NCI-H524 (cell line): ENCODE measurements around the gene STEAP3.
A peak's percentile ranks its signal among the peaks of the same experiment; 100 is the strongest.

Experiments
- DNase-seq, 2 experiments: peaks; one replicate each; lab custom pipeline; 2025; lab: John Stamatoyannopoulos, UW

Gene STEAP3

GRCh38 chr2:119198240-119198840, 25.3 kb upstream of the STEAP3 start:
- DNase-seq = no peak

DNA sequence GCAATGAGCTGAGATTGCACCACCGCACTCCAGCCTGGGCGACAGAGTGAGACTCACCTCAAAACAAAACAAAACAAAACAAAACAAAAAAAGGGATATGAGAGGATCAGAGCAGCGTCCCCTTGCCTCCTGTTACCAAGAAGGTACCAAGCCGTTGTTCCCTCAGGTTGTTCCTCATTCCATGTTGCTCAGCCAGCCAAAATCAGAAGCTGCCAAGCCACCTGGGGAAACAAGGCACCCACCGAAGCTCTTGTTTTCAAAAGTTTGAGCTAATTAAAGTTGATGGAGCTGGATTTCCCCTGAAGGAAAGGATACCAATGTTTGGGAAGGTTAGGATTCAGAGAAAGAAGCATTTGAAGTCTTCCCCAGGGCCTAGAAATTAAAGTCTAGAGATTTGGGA, 21.8 kb upstream of the STEAP3 start:
- DNase-seq = no peak

- DNase-seq = no peak
Observed at GRCh38 chr2:119202610-119203310, 20.9 kb upstream of the STEAP3 start.

DNA sequence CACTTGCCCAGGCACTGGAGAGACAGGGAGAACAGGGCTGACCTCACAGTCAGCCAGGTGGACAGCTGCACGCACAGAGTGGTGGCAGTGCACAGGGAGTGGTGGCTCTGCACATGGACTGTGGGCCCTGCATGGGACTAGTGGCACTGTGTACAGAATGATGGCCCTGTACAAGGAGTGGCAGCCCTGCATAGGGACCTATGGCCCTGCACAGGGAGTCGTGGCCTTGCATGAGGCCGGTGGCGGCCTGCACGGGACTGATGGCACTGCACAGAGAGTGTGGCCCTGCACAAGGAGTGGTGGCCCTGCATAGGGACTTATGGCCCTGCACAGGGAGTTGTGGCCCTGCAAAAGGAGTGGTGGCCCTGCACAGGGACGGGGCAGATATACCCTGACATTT, 19.1 kb upstream of the STEAP3 start:
- DNase-seq = no peak

DNA sequence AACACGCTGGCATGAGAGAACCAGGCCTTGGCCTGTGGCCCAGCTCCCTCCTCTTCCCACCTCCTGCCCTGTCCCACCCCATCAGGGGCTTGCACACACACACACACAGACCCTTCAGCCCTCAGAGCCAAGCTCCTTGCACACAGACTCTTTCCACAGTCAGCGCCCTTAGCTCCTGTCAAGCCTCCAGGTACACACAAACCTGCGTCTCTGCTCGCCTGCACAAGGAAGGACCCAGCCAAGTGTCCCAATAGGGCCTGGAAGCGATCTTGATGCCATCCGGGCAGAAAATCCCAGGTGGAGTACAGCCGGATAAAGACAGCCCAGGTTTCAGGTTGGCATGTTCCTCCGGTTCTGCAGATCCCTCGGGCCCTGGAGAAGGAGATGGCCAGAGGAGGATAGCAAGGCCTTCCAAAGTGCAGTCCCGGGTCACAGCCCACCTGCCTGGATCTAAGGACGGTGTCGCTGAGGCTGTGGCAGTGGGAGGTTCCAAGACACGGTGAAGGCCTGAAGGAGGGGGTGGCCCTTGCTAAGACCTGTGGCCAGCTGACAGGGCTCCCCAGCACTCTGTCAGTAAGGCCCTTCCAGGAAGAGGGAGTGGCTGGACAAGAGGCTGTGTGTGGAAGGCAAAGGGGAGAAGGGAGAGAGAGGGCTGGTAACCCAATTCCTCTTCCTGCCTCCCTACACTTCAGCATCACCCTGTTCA, 18.5 kb upstream of the STEAP3 start:
- no peak for DNase-seq

GRCh38 chr2:119206201-119206600, 17.4 kb upstream of the STEAP3 start:
- no peak for DNase-seq

DNA sequence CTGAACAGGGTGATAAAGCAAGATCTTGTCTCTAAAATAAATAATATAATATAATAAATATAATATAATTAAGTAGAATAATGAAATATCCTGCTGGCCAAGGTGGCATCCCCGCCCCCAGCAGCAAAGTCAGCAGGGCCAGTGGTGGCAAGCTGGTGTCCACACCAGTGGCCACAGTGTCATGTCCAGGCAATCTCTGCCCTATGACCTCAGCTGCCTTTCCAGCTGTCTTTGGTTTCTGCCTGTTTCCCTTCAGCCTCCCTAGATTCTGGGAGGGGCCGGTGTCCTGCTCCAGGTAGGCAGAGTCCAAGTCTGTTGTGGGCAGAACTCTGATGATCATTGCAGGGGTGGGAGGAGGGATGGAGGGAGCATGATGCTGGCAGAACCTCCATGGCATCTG, 16.2 kb upstream of the STEAP3 start:
- no peak for DNase-seq

DNA sequence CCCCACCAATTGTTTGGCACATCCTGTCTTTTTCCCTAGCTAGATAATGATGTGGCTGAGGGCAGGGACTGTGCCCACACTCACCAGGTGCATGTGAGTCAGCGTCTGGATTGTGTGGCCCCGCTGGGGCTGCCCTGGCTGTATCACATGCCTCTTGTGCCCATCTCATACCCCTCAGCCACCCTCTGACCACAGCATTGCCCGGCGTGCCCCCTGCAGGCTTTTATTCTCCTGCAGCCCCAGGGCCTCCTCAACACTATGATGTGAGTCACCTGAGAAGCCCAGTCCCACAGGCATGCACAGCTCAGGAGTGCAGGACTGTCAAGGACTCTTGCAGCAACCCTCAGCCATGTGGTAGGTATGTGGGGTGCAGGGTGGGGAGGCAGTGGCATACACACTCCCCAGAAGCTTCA, 14.8 kb upstream of the STEAP3 start:
- no peak for DNase-seq

DNA sequence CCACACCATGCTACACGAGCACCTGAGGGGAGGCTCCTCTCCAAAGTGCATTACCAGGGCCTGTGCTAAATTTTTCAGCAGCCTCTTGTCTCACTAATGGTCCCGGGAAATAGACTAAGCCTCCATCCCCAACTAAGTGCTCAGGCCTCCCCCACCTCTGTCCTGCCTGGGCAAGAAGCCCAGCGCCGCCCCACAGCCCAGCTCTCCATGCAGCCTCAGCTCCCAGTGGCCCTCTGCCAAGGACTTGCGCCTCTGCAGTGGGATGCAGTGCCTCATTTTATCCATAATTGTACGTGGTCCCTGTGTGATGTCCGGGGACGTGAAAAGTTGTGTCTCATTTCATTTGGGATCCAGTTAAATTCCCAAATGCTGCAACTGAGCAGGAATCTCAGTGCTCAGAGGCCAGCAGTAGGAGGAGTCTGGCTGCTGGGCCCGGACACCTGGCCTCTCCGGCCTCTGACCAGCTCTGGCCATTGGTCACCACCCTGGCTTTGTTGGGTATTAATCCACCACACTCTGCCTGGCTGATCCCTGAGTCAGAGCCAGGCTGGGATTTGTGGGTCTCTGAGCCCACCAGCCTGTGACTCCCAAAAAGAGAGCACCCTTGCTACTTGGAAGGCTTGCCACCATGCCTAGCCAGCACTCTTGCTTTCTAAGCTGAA, 11.4 kb upstream of the STEAP3 start:
- DNase-seq = no peak

DNA sequence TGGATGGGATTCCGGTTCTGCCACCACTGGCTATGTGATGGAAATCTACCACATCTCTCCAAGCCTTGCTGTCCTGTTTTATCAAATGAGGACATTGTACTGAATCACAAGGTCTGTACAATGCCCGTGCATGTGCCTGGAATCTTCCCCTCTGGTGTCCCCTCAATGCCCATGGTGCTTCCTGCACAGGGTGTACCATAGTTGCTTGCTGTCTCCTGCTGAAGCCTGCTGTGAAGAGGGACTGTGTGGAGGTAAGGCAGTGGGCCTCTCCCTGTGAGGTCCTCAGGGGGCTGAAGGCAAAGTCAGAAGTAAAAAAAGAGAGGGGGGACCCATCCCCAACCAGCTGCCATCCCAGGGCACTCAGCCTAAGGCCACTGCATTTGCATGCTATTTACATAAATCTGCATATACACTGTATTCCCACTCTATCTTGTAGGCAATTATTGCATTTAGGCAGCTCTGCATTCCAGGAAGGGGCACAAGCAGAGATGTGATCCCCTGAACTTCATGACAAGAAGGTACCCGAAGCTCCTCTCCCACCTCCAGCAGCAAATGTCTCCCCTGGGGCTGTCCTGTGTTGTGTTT, 9.1 kb upstream of the STEAP3 start:
- no peak for DNase-seq

GRCh38 chr2:119216994-119217393, 6.6 kb upstream of the STEAP3 start:
- no peak for DNase-seq

- DNase-seq = peak; percentile 94 to 98
Observed at GRCh38 chr2:119218478-119219064, 5.1 kb upstream of the STEAP3 start.

DNA sequence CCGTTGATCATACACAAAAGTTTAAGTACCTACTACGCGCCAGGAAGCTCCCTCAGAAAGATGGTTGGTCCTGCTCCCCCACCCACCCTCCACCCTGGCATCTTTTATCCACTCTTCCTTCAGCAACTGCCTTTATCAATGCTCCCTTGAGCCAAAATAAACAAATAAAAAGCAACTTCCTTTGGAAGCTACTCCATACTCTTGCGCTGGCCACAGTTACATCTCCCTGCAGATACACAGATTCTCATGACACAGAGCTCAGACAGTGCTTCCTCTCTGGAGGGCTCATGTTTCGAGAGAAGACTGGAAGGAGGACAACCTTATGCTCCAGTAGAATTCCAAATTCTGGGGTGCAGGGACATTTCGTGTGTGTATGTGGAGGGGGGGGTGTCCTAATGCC, 3.8 kb upstream of the STEAP3 start:
- DNase-seq = no peak

GRCh38 chr2:119220720-119221301, 2.8 kb upstream of the STEAP3 start:
- no peak for DNase-seq

DNA sequence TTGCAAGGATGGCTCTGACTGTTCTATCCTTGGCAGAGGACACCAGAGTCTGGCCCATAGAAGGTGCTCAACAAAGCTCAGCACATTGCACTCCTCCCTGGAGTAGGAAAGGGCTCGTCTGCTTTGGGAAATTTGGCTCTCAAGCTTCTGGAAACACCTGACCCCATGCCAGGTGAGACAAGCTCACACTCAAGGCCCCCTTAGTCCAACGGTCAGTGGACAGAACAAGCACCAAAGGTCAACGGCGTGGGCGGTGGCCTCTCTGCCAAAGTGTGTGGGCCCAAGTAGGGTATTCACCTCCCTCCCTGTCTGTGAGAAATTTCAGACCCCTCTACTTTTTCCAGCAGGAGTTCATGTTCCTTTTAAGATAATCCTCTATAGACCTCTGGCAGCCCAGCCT, 2.0 kb upstream of the STEAP3 start:
- DNase-seq = no peak

GRCh38 chr2:119222213-119222612, 1.4 kb upstream of the STEAP3 start:
- no peak for DNase-seq

- DNase-seq = no peak
Observed at GRCh38 chr2:119222863-119223520, 642 bp upstream of the STEAP3 start.

DNA sequence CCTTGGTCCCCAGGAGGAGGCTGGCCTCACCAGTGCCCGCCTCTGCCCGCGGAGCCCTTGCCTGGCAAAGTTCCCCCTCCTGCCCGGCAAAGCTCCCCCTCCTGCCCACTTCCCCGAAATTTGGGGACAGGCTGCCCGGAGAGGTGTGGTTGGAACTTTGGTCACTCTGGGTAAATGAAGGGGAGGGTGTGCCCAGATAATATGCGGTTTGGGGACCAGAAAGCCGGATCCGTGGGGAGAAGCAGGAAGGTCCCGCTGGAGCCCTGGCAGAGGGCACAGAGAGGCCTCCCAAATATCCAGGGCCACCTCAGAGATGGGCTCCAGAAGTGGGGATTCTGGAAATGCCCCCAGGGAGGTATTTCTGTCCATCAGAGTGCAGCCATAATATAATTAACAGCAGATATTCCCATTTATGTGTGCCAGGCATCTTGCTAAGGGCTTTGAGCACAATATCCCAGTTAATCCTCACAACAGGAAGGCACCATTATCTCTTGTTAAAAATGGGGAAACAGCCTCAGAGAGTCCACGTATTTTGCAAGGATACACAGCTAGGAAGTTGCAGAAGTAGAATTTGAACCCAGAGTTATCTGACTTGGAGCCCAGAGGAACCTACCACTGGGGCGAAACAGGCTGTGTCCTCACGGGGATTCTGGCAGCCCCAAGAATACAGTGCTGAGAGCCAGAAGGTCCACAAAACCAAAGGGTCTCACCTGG, 914 bp downstream of the STEAP3 start:
- no peak for DNase-seq

DNA sequence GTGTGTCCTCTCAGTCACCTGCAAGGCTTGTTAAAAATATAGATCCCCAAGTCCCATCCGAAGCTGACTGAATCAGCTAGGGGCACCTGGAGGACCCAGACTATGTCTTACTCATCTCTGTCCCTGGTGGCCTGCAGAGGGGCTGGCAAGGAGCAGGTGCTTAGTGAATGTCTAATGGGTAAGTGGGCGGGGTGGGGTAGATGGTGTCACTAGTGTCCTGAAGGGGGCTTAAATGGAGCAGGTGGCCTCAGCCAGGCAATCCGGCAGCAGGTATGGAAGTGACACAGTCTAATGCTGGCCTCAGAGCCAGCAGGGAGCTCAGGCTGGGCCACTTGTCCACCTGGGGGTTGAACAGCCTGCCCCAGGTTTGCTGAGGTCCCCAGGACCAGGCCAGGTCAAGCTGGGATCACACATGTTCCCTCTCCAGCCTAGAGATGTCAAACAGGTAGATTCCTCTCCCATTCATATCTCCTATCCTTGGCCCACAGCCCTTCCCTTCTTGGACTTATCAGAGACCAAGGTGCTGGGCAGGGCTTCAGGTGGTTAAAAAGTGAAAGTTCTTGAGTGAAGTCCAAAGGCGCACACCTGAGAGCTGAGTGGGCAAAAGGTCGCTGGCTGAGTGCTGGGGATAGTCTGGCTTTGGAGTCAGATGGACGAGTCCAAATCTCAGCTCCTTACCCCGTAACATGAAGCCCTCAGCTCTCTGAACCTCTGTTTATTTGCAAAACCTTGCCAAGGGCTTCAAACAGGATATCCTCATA, 1.7 kb downstream of the STEAP3 start:
- peak in 1 of 2 experiments; percentile 34 for DNase-seq

DNA sequence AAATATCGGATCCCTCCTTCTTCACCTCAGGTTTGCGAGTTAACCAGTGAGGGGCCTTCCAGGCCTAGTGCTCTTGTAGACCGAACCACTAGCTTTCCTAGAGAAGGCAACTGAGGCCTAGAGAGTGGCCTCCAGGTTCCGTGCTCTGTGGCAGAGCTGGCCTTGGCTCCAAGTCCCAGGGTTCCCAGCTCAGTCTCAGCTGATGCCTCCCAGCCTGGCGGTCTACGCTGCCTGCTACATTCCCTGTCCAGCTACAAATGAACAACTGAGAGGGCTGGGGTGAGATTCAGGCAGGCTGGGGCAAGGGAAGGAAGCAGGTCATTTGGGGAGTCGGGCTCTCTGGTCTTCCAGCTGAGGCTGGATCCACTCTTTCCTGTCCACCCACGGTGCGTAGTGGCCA, 2.3 kb downstream of the STEAP3 start:
- DNase-seq = no peak
